A673 (cell line): ENCODE data around the gene TRAM2.

Source experiments
- EZH2 ChIP-seq: fragments of 200-600 bp; sonication (generic); IDR thresholded peaks from 2 replicates; pipeline ENCODE4 v1.6.1; 2017; ENCODE audit warnings: borderline replicate concordance, low read depth, mild to moderate bottlenecking, mixed read lengths, antibody characterized with exemption, low read length; ENCODE audit not compliant: poor library complexity, severe bottlenecking
- TF ChIP-seq, protein P1 (sequence below): fragments of 300-800, 200-600 bp; sonication (generic); conservative IDR thresholded peaks from 2 replicates; pipeline ENCODE4 v1.5.1; 2017; ENCODE audit warnings: low read depth, mild to moderate bottlenecking, antibody characterized with exemption, low read length, moderate library complexity, mixed read lengths

GRCh38 chr6:52554684-52555280 lies 22.1 kb downstream of the TRAM2 start:
- TF ChIP-seq, protein P1, sequence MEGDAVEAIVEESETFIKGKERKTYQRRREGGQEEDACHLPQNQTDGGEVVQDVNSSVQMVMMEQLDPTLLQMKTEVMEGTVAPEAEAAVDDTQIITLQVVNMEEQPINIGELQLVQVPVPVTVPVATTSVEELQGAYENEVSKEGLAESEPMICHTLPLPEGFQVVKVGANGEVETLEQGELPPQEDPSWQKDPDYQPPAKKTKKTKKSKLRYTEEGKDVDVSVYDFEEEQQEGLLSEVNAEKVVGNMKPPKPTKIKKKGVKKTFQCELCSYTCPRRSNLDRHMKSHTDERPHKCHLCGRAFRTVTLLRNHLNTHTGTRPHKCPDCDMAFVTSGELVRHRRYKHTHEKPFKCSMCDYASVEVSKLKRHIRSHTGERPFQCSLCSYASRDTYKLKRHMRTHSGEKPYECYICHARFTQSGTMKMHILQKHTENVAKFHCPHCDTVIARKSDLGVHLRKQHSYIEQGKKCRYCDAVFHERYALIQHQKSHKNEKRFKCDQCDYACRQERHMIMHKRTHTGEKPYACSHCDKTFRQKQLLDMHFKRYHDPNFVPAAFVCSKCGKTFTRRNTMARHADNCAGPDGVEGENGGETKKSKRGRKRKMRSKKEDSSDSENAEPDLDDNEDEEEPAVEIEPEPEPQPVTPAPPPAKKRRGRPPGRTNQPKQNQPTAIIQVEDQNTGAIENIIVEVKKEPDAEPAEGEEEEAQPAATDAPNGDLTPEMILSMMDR: no peak
- TF ChIP-seq EZH2: no peak
